Inferior parietal cortex (tissue), 1 donor: ENCODE measurements around the gene CSNK2A1.
"Not testable (repeated sequence)": the region's sequence is repeated elsewhere in the genome, so short reads cannot be mapped to it uniquely, and the experiment has no call there.

Source experiments
- DNase-seq: peaks from one replicate; pipeline ENCODE4 v3.0.0-alpha.2; 2016; ENCODE audit errors: extremely low spot score

The CSNK2A1 gene

GRCh38 chr20:483815-484644 lies 59.6 kb downstream of the CSNK2A1 start:
- DNase-seq = no peak

GRCh38 chr20:481167-481566 lies 62.4 kb downstream of the CSNK2A1 start:
- DNase-seq = no peak

GRCh38 chr20:480044-480443 lies 63.5 kb downstream of the CSNK2A1 start:
- DNase-seq = no peak

GRCh38 chr20:479487-479886 lies 64.1 kb downstream of the CSNK2A1 start:
- DNase-seq = no peak

GRCh38 chr20:478949-479429 lies 64.6 kb downstream of the CSNK2A1 start:
- DNase-seq = peak; percentile 82

- DNase-seq = no peak
Observed at GRCh38 chr20:478010-478948, 65.3 kb downstream of the CSNK2A1 start.

GRCh38 chr20:476561-477249 lies 66.9 kb downstream of the CSNK2A1 start:
- DNase-seq = not testable (repeated sequence)

GRCh38 chr20:475463-476357 lies 67.9 kb downstream of the CSNK2A1 start:
- DNase-seq = no peak

GRCh38 chr20:474581-474980 lies 69.0 kb downstream of the CSNK2A1 start:
- DNase-seq = no peak

GRCh38 chr20:472889-473292 lies 70.7 kb downstream of the CSNK2A1 start:
- DNase-seq = no peak

GRCh38 chr20:472137-472846 lies 71.3 kb downstream of the CSNK2A1 start:
- DNase-seq = no peak

- no peak for DNase-seq
Observed at GRCh38 chr20:469746-470490, 73.7 kb downstream of the CSNK2A1 start.

- DNase-seq = no peak
Observed at GRCh38 chr20:467755-468154, 75.8 kb downstream of the CSNK2A1 start.

- DNase-seq = peak; percentile 86
Observed at GRCh38 chr20:462199-462991, 81.2 kb downstream of the CSNK2A1 start, which contains the start of gene TBC1D20. Gene TBC1D20 (minus strand): TSS chr20:462533. CDS start chr20:462405, 128 bp downstream.

GRCh38 chr20:461254-462198 lies 82.1 kb downstream of the CSNK2A1 start:
- no peak for DNase-seq

- DNase-seq = no peak
Observed at GRCh38 chr20:460707-461106, 82.9 kb downstream of the CSNK2A1 start.

- DNase-seq = no peak
Observed at GRCh38 chr20:460180-460579, 83.4 kb downstream of the CSNK2A1 start.
